Left ventricle myocardium inferior (tissue), 1 donor: ENCODE results near the gene NDST1. TPM values are rescaled to one million over a fixed set of nuclear protein-coding genes. Genes with fewer than 3 reads are reported as not detected.
"Not testable (repeated sequence)": the region's sequence is repeated elsewhere in the genome, so short reads cannot be mapped to it uniquely, and the experiment has no call there.

Experiments used
- DNase-seq: peaks from one replicate; pipeline ENCODE4 v3.0.0-alpha.2; 2020
- H3K27ac ChIP-seq: fragments of 200-600 bp; replicated peaks from 2 replicates; pipeline ENCODE4 v1.8.0; 2021
- H3K27me3 ChIP-seq: fragments of 200-600 bp; 2 replicates; pipeline ENCODE4 v1.8.0; 2021; ENCODE audit warnings: low read depth
- H3K36me3 ChIP-seq: fragments of 200-600 bp; 2 replicates; pipeline ENCODE4 v1.8.0; 2021
- H3K4me1 ChIP-seq: fragments of 200-600 bp; 2 replicates; pipeline ENCODE4 v1.8.0; 2021
- H3K4me3 ChIP-seq: fragments of 200-600 bp; 2 replicates; pipeline ENCODE4 v1.8.0; 2021; ENCODE audit warnings: mild to moderate bottlenecking, moderate library complexity
- H3K9me3 ChIP-seq: fragments of 200-600 bp; replicated peaks from 2 replicates; pipeline ENCODE4 v1.8.0; 2021
- intact Hi-C: fragments of 100-400 bp; cut with micrococcal nuclease; formaldehyde crosslinking; loops from one replicate; pipeline ENCODE4 v1.11.0; 2022
- total RNA-seq: library from RNA; stranded (reverse); fragmentation: NEBNext Ultra II Directional; extraction: Animal tissue kit (Norgen Biotek cat#: 25700); gene quantifications from one replicate; pipeline ENCODE4 v1.2.1, GENCODE V29; 2021
- TF ChIP-seq, protein P1 (sequence below): fragments of 200-600 bp; IDR thresholded peaks from 2 replicates; pipeline ENCODE4 v1.8.0; 2021; ENCODE audit warnings: antibody characterized with exemption, mild to moderate bottlenecking, borderline replicate concordance
- donor health status: DM: no; HTN: yes; CAD: no; lungs with severe emphysema.

NDST1 gene
- total RNA-seq, 1 donor from 2014 or later = 58.9 TPM

DNA sequence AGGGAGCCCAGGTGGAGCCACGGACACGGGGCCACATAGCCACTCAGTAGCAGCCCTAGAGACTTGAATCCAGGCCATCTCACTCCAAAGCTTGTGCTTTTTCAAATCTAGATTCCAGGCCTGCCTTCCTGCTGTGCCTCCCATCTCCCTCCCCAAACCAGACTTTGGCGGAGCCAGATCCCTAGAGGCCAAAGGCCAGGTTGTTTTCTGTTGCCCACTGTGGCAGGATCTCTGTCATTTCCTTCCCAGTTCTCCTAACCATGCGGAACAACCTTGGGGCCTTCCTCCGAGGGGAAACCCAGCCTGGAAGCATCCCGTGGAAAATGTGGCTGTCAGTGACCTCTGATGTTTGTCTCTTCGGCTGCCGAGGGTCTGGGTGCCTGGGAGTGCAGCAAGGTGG, 42.0 kb upstream of the NDST1 start:
- Histone ChIP-seq H3K27ac (peak overlapping the region; percentile 85), H3K9me3 (no peaks in the 10 kb centered on the region), H3K4me1 (peaks cover 27% of the 10 kb centered on the region), H3K4me3 (no peak overlapping the region), H3K27me3 (no peaks in the 10 kb centered on the region), H3K36me3 (no peaks in the 10 kb centered on the region)
- DNase-seq = no peak
- intact Hi-C loops = no loop called here
- TF ChIP-seq, protein P1, sequence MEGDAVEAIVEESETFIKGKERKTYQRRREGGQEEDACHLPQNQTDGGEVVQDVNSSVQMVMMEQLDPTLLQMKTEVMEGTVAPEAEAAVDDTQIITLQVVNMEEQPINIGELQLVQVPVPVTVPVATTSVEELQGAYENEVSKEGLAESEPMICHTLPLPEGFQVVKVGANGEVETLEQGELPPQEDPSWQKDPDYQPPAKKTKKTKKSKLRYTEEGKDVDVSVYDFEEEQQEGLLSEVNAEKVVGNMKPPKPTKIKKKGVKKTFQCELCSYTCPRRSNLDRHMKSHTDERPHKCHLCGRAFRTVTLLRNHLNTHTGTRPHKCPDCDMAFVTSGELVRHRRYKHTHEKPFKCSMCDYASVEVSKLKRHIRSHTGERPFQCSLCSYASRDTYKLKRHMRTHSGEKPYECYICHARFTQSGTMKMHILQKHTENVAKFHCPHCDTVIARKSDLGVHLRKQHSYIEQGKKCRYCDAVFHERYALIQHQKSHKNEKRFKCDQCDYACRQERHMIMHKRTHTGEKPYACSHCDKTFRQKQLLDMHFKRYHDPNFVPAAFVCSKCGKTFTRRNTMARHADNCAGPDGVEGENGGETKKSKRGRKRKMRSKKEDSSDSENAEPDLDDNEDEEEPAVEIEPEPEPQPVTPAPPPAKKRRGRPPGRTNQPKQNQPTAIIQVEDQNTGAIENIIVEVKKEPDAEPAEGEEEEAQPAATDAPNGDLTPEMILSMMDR = no peak

GRCh38 chr5:150468206-150468605, 39.7 kb upstream of the NDST1 start:
- TF ChIP-seq, protein P1 = no peak
- Histone ChIP-seq H3K9me3 (no peaks in the 10 kb centered on the region), H3K27ac (no peak overlapping the region), H3K36me3 (no peaks in the 10 kb centered on the region), H3K27me3 (no peaks in the 10 kb centered on the region), H3K4me3 (no peak overlapping the region), H3K4me1 (peaks cover 27% of the 10 kb centered on the region)
- DNase-seq = no peak
- intact Hi-C loops = no loop called here

DNA sequence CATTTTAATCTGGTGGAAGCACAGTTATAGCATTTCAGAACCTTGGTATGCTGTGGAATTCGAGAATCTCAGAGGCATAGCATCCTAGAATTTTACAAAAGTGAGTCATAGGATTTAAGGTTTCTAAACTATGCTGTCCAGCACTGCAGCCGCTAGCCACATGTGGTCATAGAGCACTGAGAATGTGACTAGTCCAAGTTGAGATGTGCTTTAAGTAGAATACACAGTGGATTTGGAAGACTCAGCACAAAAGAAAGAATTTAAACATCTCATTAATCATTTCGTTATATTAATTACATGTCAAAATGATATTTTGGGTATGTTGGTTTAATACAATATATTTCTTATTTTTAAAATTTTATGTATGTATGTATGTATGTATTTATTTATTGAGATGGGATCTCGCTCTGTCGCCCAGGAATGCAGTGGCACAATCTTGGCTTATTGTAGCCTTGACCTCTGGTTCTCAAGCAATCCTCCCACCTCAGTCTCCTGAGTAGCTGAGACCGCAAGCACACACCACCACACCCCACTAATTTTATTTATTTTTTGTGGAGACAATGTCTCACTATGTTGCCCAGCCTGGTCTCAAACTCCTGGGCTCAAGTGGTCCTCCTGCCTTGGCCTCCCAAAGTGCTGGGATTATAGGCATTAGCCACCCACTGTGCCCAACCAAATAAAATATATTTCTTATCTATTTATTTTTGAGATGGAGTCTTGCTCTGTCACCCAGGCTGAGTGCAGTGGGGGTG, 38.0 kb upstream of the NDST1 start:
- H3K36me3 ChIP-seq = no peaks in the 10 kb centered on the region
- TF ChIP-seq, protein P1 = no peak
- intact Hi-C loops = no loop called here
- H3K27me3 ChIP-seq = no peaks in the 10 kb centered on the region
- no peak overlapping the region for H3K27ac ChIP-seq
- no peak for DNase-seq
- H3K4me1 ChIP-seq = peaks cover 17% of the 10 kb centered on the region
- no peak overlapping the region for H3K4me3 ChIP-seq
- no peaks in the 10 kb centered on the region for H3K9me3 ChIP-seq

GRCh38 chr5:150473673-150474358, 34.1 kb upstream of the NDST1 start:
- H3K4me1 ChIP-seq = no peaks in the 10 kb centered on the region
- no peak overlapping the region for H3K27ac ChIP-seq
- H3K4me3 ChIP-seq = no peak overlapping the region
- DNase-seq = no peak
- intact Hi-C loops = no loop called here
- TF ChIP-seq, protein P1 = no peak
- no peaks in the 10 kb centered on the region for H3K9me3 ChIP-seq
- H3K27me3 ChIP-seq = no peaks in the 10 kb centered on the region
- H3K36me3 ChIP-seq = no peaks in the 10 kb centered on the region

GRCh38 chr5:150476568-150476967, 31.4 kb upstream of the NDST1 start:
- H3K4me1 ChIP-seq, H3K9me3 ChIP-seq, H3K4me3 ChIP-seq, H3K27me3 ChIP-seq, H3K36me3 ChIP-seq, intact Hi-C loops, DNase-seq, H3K27ac ChIP-seq: not testable (repeated sequence)

DNA sequence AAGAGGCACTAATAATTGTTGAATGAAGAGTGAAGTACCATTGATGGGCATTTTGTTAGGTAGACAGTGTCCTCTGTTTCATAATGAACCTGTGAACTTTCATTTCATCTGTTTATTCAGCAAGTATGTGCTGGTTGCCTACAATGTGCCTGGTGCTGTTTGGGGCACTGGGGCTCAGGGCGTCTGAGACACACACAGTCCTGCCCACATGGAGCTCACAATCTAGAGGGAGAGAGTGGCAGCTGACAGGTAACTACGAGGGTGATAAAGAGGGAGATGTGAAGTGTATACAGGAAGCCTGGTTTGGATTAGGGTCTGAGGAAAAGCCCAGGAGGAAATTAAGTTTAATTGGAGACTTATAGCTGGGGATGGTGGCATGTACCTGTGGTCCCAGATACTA, 28.5 kb upstream of the NDST1 start:
- H3K36me3 ChIP-seq = no peaks in the 10 kb centered on the region
- H3K4me1 ChIP-seq = no peaks in the 10 kb centered on the region
- no peak overlapping the region for H3K4me3 ChIP-seq
- no peak overlapping the region for H3K27ac ChIP-seq
- H3K9me3 ChIP-seq = no peaks in the 10 kb centered on the region
- no peaks in the 10 kb centered on the region for H3K27me3 ChIP-seq
- intact Hi-C loops = no loop called here
- no peak for DNase-seq
- TF ChIP-seq, protein P1 = no peak
